ENCODE results near the gene IFITM2. TPM values are rescaled to one million over a fixed set of nuclear protein-coding genes. Genes with fewer than 3 reads are reported as not detected.

IFITM2 gene
- total and polyA plus RNA-seq, 2 experiments from 2014 or later: 104 to 1,025 TPM

DNA sequence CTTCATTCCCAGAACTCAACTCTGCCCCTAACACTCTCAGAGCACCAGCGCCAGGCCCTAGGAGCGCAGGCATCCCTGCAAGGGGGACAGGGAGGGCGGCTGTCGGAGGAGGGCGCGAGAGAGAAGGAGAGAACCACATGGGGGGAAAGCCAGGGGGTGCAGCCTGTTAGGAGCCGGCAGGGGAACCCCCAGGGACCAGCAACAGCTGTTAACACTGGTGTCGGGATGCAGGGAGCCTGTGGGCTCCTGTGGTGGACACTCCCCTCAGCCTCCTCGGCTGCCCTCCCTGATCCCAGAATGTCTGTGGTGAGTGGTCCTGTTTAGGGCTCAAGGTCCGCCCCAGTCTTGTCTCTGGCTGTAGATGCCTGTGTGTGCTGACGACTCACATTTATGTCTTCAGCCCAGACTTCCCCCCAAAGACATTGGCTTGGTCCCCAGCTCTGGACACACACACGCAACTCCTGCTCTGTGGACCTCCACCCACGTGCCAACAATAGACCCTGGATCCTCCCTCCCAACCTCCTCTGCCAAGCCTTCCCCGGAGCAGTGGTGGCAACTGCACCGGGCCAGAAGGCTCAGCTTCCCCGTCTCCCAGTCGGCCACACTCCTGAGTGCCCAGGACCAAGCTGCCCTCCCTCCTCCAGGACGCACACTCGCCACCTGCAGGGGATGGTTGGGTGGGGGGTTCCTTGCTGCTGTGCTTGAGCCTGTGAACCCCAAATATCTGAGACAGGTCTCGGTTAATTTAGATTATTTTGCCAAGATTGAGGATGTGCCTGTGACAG lies 7.5 kb upstream of the IFITM2 start:
- H3K9me3 ChIP-seq (ENCODE audit: low read depth): no peaks in the 10 kb centered on the region
- H3F3A ChIP-seq (ENCODE audit: insufficient read depth): 0 out of 2 replicates have a peak, but pooled peaks cover under 1% of the 10 kb centered on the region
- 14 to 19% methylated on average over 19 to 20 of the region's 20 CpGs for WGBS, 2 experiments (ENCODE audit: low coverage in 1 of 2, low lambda C conversion rate in 2 of 2, missing lambda C conversion rate in 2 of 2)
- H4K20me1 ChIP-seq (ENCODE audit: insufficient read depth): no peaks in the 10 kb centered on the region
- H3K4me1 ChIP-seq (ENCODE audit: insufficient read depth): no peaks in the 10 kb centered on the region
- TF ChIP-seq EZH2 (IDR thresholded peaks at IDR 0.05; ENCODE audit: insufficient read depth, poor library complexity, severe bottlenecking) (no peak), EZH2phosphoT487 (IDR thresholded peaks at IDR 0.05; ENCODE audit: insufficient read depth, low read depth) (no peak)
- no peak overlapping the region for H2AFZ ChIP-seq
- no peak overlapping the region for H3K4me3 ChIP-seq
- no peaks in the 10 kb centered on the region for H3K36me3 ChIP-seq (ENCODE audit: low read depth)
- H3K4me2 ChIP-seq (ENCODE audit: unreplicated experiment): no peak overlapping the region
- H3K27ac ChIP-seq: no peak overlapping the region
- no peaks in the 10 kb centered on the region for H3K79me2 ChIP-seq (ENCODE audit: insufficient read depth)
- H3K9ac ChIP-seq: no peak overlapping the region
- H3K9me2 ChIP-seq (ENCODE audit: insufficient read depth): no peaks in the 10 kb centered on the region
- in situ Hi-C loops (cut with MboI): no loop called here
- peak; percentile 42 for DNase-seq
- H3K27me3 ChIP-seq (replicated peaks; ENCODE audit: insufficient read depth): no peaks in the 10 kb centered on the region

DNA sequence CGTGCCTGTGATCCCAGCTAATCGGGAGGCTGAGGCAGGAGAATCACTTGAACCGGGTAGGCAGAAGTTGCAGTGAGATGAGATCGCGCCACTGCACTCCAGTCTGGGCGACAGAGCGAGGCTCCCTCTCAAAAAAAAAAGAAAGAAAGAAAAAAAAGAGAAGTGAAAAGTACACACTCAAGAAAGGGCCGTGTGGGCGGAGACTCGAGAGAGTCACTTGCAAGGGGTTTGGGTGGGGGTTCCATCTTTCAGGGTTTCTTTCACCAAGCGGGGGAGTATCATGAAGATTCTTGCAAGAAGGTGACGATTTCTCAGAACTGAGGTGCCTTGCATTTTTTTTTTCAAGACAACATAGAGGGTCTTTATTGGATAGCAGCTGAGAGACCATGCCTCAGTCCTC lies 4.3 kb upstream of the IFITM2 start:
- no peak overlapping the region for H2AFZ ChIP-seq
- H3K4me2 ChIP-seq (ENCODE audit: unreplicated experiment): no peak overlapping the region
- no peaks in the 10 kb centered on the region for H3K36me3 ChIP-seq (ENCODE audit: low read depth)
- WGBS, 2 experiments (ENCODE audit: low coverage in 1 of 2, low lambda C conversion rate in 2 of 2, missing lambda C conversion rate in 2 of 2): 80 to 84% methylated on average over 11 to 12 of the region's 12 CpGs
- no peaks in the 10 kb centered on the region for H3K9me2 ChIP-seq (ENCODE audit: insufficient read depth)
- no peaks in the 10 kb centered on the region for H3K4me1 ChIP-seq (ENCODE audit: insufficient read depth)
- H3K9me3 ChIP-seq (ENCODE audit: low read depth): no peaks in the 10 kb centered on the region
- TF ChIP-seq EZH2phosphoT487 (IDR thresholded peaks at IDR 0.05; ENCODE audit: insufficient read depth, low read depth) (no peak), EZH2 (IDR thresholded peaks at IDR 0.05; ENCODE audit: insufficient read depth, poor library complexity, severe bottlenecking) (no peak)
- 0 out of 2 replicates have a peak, but pooled peaks cover 1% of the 10 kb centered on the region for H3K79me2 ChIP-seq (ENCODE audit: insufficient read depth)
- H4K20me1 ChIP-seq (ENCODE audit: insufficient read depth): no peaks in the 10 kb centered on the region
- H3K27ac ChIP-seq: no peak overlapping the region
- in situ Hi-C loops (cut with MboI): no loop called here
- H3K4me3 ChIP-seq: no peak overlapping the region
- no peak overlapping the region for H3K9ac ChIP-seq
- DNase-seq: no peak
- H3F3A ChIP-seq (ENCODE audit: insufficient read depth): 0 out of 2 replicates have a peak, but pooled peaks cover 4% of the 10 kb centered on the region
- H3K27me3 ChIP-seq (replicated peaks; ENCODE audit: insufficient read depth): no peaks in the 10 kb centered on the region

DNA sequence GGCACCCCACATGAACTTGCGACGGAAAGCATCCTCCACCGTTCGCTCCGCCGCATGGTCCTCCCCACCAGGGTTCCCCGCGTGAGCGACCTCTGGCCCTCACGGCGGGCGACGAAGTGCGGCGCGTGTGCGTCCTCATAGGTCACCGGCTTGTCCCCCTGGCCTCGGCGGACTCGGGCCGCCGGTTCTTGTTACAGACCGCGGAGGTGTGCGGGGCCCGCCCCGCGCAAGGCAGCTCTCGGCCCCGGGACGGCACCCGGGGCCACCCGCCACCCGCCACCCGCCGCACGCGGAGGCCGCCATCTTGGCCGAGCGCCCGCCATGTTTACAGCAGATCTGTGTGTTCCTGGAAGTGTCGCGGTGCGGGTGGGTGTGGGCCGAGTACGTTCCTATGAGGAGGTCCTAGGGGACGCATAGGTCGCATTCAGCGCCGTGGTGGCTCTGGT lies 3.5 kb upstream of the IFITM2 start:
- Histone ChIP-seq H3K27ac (no peak overlapping the region), H3K27me3 (replicated peaks; ENCODE audit: insufficient read depth) (no peaks in the 10 kb centered on the region), H3K79me2 (ENCODE audit: insufficient read depth) (peaks cover 9% of the 10 kb centered on the region), H3K9me3 (ENCODE audit: low read depth) (no peaks in the 10 kb centered on the region), H4K20me1 (ENCODE audit: insufficient read depth) (no peaks in the 10 kb centered on the region), H3K4me2 (ENCODE audit: unreplicated experiment) (no peak overlapping the region), H3K9ac (no peak overlapping the region), H3K9me2 (ENCODE audit: insufficient read depth) (no peaks in the 10 kb centered on the region), H3K36me3 (ENCODE audit: low read depth) (no peaks in the 10 kb centered on the region), H3K4me1 (ENCODE audit: insufficient read depth) (no peaks in the 10 kb centered on the region), H3F3A (ENCODE audit: insufficient read depth) (0 out of 2 replicates have a peak, but pooled peaks cover 7% of the 10 kb centered on the region), H3K4me3 (no peak overlapping the region), H2AFZ (0 out of 2 replicates have a peak overlapping the region, but pooled peaks have one; percentile 33)
- no peak for DNase-seq
- TF ChIP-seq EZH2phosphoT487 (IDR thresholded peaks at IDR 0.05; ENCODE audit: insufficient read depth, low read depth): no peak
- no peak for TF ChIP-seq EZH2 (IDR thresholded peaks at IDR 0.05; ENCODE audit: insufficient read depth, poor library complexity, severe bottlenecking)
- WGBS, 2 experiments (ENCODE audit: low coverage in 1 of 2, low lambda C conversion rate in 2 of 2, missing lambda C conversion rate in 2 of 2): 80 to 93% methylated on average over 39 to 44 of the region's 52 CpGs
- in situ Hi-C loops (cut with MboI): no loop called here

DNA sequence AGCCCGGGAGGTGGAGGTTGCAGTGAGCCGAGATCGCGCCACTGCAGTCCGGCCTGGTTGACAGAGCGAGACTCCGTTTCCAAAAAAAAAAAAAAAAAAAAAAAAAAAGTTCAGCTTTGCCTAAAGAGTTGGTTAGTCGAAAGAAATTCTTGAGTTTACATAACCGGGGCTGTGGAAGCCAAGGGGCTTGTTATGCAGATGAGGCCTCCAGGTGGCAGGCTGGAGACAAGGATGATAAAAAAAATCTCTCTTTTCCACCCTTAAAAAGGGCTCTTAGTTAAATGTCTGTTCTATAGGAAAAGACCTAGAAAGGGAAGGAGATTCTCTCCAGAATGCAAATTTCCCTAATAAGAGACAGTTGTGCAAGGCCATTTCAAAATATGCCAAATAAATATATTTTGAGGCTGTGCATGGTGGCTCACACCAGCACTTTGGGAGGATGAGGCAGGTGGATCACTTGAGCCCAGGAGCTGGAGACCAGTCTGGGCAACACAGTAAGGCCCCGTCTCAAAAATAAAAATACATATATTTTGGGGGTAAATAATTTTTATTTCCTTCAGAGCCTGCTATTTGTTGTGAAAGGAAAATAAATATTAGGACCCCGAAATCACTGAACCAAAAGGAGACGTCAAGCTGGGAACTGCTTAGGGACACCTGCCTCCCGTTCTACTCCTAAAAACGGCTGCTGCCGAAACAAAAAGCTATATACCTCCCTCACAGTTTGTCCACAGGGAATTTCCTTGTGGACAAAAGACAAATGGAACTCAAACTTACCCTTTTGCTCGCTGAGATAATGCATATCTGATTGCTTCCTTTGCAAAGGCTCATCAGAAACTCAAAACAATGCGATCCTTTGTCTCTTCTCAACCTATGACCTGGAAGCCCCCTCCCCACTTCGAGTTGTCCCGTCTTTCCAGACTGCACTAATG lies 2.4 kb upstream of the IFITM2 start:
- H3F3A ChIP-seq (ENCODE audit: insufficient read depth): peaks cover 16% of the 10 kb centered on the region; the same call in 1 of the 2 replicates
- peaks cover 19% of the 10 kb centered on the region for H3K79me2 ChIP-seq (ENCODE audit: insufficient read depth)
- no peaks in the 10 kb centered on the region for H3K27me3 ChIP-seq (replicated peaks; ENCODE audit: insufficient read depth)
- H3K27ac ChIP-seq: no peak overlapping the region
- peaks cover 4% of the 10 kb centered on the region; the same call in 1 of the 2 replicates for H3K4me1 ChIP-seq (ENCODE audit: insufficient read depth)
- 33 to 34% methylated on average over 19 of the region's 19 CpGs for WGBS, 2 experiments (ENCODE audit: low coverage in 1 of 2, low lambda C conversion rate in 2 of 2, missing lambda C conversion rate in 2 of 2)
- H3K4me2 ChIP-seq (ENCODE audit: unreplicated experiment): no peak overlapping the region
- no peak overlapping the region for H3K9ac ChIP-seq
- peak; percentile 87 for DNase-seq
- TF ChIP-seq EZH2phosphoT487 (IDR thresholded peaks at IDR 0.05; ENCODE audit: insufficient read depth, low read depth) (no peak), EZH2 (IDR thresholded peaks at IDR 0.05; ENCODE audit: insufficient read depth, poor library complexity, severe bottlenecking) (no peak)
- no peaks in the 10 kb centered on the region for H3K9me3 ChIP-seq (ENCODE audit: low read depth)
- 0 out of 2 replicates have a peak overlapping the region, but pooled peaks have one; percentile 33 for H2AFZ ChIP-seq
- in situ Hi-C loops (cut with MboI): no loop called here
- no peak overlapping the region for H3K4me3 ChIP-seq
- H3K36me3 ChIP-seq (ENCODE audit: low read depth): no peaks in the 10 kb centered on the region
- H3K9me2 ChIP-seq (ENCODE audit: insufficient read depth): no peaks in the 10 kb centered on the region
- no peaks in the 10 kb centered on the region for H4K20me1 ChIP-seq (ENCODE audit: insufficient read depth)

All from GM23248 (cell line).